ENCODE results near the gene SCYGR1.

DNA sequence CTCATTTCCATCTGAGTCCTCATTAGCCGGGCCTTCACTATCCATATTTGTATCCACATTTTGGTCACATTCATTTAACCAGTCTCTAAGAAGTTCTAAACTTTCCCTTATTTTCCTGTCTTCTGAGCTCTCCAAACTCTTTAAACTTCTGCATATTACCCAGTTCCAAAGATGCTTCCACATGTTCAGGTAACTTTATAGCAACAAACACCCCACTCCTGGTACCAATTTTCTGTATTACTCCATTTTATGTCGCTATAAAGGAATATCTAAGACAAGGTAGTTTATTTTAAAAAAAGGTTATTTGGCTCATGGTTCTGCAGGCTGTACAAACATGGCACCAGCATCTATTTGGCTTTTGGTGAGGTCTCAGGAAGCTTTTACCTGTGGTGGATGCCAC, 45.4 kb upstream of the SCYGR1 start:
- TF ChIP-seq, protein P1, sequence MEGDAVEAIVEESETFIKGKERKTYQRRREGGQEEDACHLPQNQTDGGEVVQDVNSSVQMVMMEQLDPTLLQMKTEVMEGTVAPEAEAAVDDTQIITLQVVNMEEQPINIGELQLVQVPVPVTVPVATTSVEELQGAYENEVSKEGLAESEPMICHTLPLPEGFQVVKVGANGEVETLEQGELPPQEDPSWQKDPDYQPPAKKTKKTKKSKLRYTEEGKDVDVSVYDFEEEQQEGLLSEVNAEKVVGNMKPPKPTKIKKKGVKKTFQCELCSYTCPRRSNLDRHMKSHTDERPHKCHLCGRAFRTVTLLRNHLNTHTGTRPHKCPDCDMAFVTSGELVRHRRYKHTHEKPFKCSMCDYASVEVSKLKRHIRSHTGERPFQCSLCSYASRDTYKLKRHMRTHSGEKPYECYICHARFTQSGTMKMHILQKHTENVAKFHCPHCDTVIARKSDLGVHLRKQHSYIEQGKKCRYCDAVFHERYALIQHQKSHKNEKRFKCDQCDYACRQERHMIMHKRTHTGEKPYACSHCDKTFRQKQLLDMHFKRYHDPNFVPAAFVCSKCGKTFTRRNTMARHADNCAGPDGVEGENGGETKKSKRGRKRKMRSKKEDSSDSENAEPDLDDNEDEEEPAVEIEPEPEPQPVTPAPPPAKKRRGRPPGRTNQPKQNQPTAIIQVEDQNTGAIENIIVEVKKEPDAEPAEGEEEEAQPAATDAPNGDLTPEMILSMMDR (conservative IDR thresholded peaks at IDR 0.05; ENCODE audit: low read depth, low read length): no peak
- no peak for TF ChIP-seq EZH2 (IDR thresholded peaks at IDR 0.05; ENCODE audit: borderline replicate concordance, low read depth, low read length, poor library complexity, severe bottlenecking)

Data from A673 (cell line).